NCI-H748 (cell line): ENCODE results near the gene MDGA2.
"Not testable (repeated sequence)": the region's sequence is repeated elsewhere in the genome, so short reads cannot be mapped to it uniquely, and the experiment has no call there.

Experiments used
- DNase-seq: peaks from one replicate; lab custom pipeline; 2025; ENCODE audit not compliant: unreplicated experiment; lab: John Stamatoyannopoulos, UW

Gene MDGA2

DNA sequence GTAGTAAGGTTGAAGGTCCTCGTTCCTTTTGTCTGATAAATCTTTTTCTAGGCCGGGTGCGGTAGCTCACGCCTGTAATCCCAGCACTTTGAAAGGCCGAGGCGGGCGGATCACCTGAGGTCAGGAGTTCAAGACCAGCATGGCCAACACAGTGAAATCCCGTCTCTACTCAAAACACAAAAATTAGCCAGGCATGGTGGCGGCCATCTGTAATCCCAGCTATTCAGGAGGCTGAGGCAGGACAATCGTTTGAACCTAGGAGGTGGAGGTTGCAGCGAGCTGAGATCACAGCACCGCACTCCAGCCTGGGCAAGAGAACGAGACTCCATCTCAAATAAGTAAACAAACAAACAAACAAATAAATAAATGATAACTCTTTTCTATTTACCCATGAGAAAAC, 51.3 kb downstream of the MDGA2 start:
- DNase-seq = not testable (repeated sequence)

- no peak for DNase-seq
Measured at GRCh38 chr14:47619392-47619791, 56.0 kb downstream of the MDGA2 start.

DNA sequence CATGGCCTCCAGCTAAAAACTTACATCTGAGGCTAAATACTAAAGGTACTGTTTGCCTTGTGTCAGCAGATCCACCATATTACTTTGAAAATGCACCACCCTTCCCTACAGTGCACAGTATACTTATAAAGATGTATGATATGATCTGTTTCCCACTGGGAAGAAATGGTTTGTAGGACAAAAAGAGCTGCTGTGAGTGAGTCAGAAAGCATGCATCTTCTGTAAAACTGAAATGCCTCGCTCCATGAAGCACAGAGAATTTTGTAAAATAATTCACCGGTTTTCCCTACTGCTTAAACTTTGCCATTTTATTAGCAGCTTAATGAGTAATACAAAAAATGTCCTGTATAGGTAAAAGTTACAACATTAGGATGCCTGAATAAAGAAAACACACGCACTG, 68.8 kb downstream of the MDGA2 start:
- no peak for DNase-seq

GRCh38 chr14:47596860-47597259, 78.5 kb downstream of the MDGA2 start:
- DNase-seq = no peak

GRCh38 chr14:47596232-47596631, 79.2 kb downstream of the MDGA2 start:
- no peak for DNase-seq

- no peak for DNase-seq
Measured at GRCh38 chr14:47595552-47595951, 79.9 kb downstream of the MDGA2 start.

GRCh38 chr14:47590767-47591495, 84.5 kb downstream of the MDGA2 start:
- DNase-seq = no peak

- DNase-seq = no peak
Measured at GRCh38 chr14:47585447-47585846, 90.0 kb downstream of the MDGA2 start.

DNA sequence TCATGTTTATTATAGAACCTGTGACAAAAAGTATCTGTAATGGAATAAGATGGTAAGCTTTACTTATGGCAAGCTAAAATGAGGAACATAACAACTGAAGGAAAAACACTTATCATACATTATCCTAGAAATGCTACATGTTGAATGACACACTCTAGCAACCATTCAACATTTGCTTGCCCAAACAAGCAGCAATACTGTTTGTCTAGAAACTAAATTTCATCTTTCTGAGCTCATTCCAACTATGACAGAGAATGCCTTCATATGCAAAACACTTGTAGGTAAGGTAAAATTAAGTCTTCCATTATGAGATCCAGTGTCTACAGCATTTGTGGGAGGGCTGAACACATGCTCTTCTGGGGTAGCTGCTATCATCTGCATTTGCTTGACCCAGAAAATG, 108.1 kb downstream of the MDGA2 start:
- no peak for DNase-seq

DNA sequence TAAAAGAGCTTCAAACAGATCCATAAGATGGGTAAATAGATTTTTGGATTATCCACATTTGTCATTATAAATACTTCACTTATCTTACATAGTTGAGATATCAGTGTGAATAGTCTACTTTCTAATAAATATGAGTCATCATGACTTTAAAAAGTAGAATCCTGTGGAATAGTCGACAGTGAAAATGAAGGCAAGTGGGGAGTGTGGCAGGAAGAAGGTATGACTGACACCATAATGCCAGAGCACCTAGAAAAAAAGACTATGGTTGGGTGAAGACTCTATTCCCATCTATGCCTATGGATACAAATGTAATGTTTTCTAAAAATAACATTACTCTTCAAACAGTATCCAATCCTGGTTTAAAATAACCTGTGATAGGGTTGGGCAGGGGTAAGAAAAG, 117.5 kb downstream of the MDGA2 start:
- no peak for DNase-seq

GRCh38 chr14:47555333-47555732, 120.1 kb downstream of the MDGA2 start:
- no peak for DNase-seq

DNA sequence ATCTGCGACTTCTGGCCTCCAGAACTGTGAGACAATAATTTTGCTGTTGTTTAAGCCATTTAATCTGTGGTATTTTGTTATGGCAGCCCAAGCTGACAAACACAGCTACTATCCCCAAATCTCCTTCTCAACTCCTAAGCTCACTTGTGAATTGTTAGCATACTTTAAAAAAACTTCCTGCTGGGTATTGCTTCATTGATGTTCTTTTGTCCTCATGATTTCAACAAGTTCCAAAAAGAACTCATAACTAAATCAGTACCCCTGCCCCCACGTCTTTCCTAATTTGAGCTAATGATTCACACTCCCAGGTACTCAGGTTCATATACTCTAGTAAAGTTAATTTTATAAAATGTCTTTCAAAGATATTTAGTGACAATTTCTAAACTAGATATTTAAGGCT, 125.5 kb downstream of the MDGA2 start:
- no peak for DNase-seq

- DNase-seq = no peak
Measured at GRCh38 chr14:47543459-47543858, 131.9 kb downstream of the MDGA2 start.

DNA sequence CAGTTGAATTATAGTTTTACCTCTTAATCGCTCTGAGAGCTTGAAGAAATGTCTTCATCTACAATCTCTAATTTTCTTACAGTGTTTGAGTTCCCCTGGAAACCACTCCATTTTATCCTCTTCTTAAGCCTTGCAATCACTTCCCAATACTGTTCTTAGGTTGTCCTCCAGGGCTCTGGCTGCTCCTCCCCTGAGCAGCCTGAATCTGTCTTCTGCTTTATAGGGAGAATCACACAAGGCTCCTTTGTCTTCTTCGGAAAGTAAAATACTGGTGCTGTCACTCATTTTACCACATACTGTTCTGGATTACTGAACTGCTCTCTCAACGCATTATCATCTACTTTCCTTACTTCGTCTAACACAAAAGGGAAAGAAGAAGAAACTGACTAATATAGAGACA, 133.7 kb downstream of the MDGA2 start:
- DNase-seq = no peak

GRCh38 chr14:47539031-47539461, 136.4 kb downstream of the MDGA2 start:
- peak; percentile 71 for DNase-seq

DNA sequence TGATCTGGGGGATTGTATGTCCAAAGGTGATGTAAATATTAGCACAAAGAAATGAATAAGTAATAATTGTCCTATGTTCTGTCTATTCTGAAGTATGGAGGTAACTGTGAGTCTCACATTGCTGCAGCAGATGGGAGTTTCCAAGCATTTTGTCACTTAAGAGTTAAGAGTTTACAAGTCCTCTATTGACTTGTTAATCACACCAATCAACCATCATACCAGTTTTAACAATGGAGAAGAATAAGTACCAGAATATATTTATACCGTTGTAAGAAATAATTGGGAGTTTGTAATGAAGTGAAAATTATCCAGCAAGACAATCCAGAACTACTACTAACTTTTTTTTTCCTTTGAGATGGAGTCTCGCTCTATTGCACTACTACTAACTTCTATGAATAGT, 139.1 kb downstream of the MDGA2 start:
- DNase-seq = no peak

DNA sequence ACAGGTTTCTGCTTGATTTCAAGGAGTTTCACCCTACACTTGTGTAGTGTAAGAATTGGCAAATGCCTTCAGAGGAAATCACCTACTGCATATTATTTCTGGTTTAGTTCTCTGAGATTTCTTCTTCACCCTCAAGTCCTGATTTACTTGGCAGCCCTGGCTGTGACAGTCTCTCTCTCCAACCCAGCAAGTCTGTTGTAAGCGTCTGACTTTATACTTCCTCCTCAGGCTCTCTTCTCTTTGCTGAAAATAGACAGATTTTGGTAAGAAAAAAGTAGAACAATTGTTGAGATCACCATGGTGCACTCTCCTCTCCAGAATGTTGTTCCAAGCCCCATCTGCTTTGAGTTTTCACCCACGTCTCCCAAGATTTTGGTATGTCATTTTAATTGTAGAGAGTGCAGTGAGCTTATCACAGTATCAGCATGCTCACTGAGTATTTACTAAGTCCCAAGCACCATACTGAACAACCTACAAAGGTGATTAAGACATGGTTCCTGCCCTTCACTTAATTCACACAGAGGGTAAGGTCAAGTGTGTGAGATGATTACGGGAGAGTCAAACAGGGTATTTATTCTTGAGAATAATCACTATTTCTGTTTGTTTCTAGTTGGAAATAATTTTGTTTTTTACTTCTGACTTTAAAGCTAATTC, 148.7 kb downstream of the MDGA2 start:
- DNase-seq = no peak

DNA sequence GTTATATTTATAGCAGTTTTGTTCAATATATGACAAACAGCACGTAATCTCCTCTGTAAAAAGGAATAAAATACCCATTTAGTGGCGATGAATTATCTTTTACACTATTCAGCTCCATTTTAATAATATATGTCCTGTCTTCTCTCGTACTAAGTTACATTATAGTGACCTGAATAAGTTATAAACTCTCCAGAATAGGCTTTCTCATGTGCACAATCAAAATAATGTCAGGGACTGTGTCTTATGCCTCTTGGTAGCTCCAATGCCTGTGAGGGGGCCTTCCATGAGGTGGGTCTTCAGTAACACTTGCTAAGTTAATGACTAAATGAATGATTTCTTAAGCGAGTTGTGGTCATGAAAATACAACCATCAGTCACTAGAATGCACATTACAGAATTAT, 150.9 kb downstream of the MDGA2 start:
- no peak for DNase-seq

- no peak for DNase-seq
Measured at GRCh38 chr14:47520382-47520781, 155.0 kb downstream of the MDGA2 start.

- no peak for DNase-seq
Measured at GRCh38 chr14:47511829-47512228, 163.6 kb downstream of the MDGA2 start.

DNA sequence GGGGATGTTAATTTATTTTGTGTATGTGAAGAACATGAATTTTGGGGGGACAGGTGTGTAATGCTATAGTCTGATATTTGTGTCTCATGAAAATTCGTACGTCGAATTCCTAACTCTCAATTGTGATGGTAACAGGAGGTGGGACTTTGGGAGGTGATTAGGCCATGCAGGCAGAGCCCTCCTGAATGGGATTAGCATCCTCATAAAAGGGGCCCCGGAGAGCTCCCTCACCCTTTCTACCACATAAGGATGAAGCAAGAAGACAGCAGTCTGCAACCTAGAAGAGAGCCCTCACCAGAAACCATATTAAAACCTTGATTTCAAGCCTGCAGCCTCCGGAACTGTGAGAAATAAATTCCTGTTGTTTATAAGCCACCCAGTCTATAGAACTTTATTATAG, 165.4 kb downstream of the MDGA2 start:
- DNase-seq = no peak

DNA sequence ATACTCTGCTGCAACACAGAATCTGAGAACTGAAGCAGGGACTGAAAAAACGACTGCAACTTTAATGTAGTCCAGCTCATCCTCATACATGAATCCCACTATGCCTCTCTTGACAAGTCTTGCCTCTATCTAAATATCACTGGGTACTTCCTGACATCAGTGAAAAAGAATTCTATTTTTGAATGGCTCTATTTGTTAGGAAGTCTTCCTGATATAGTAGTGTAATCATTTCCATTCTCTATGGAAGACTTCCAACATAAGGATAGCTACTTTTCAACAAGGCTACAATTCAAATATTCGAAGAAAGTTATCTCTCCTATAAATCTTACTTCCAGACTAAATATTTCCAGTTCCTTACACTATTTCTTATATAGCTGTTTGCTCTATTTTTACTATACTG, 167.5 kb downstream of the MDGA2 start:
- no peak for DNase-seq

- DNase-seq = no peak
Measured at GRCh38 chr14:47500369-47500768, 175.0 kb downstream of the MDGA2 start.
